Cardiac muscle cell (in vitro differentiated cells and primary cell): ENCODE measurements around the gene MAST1. TPM values are rescaled to one million over a fixed set of nuclear protein-coding genes. Genes with fewer than 3 reads are reported as not detected.
"Not testable (repeated sequence)": the region's sequence is repeated elsewhere in the genome, so short reads cannot be mapped to it uniquely, and the experiment has no call there.

Source experiments
- DNase-seq, 2 donors: peaks; one replicate each; pipeline versions ENCODE4 v3.0.0 to v3.0.0-alpha.2; 2010 to 2017; ENCODE audit warnings: low read depth in 1 of 2, low spot score in 1 of 2
- H3K27ac ChIP-seq: fragments of 200-600 bp; sonication (generic); 2 replicates; pipeline ENCODE4 v1.5.1; 2016
- H3K27me3 ChIP-seq: fragments of 200-600 bp; sonication (generic); 2 replicates; pipeline ENCODE4 v1.6.0; 2016; ENCODE audit warnings: control low read depth
- H3K36me3 ChIP-seq: fragments of 200-600 bp; sonication (generic); 2 replicates; pipeline ENCODE4 v1.5.1; 2016; ENCODE audit warnings: control low read depth
- H3K4me1 ChIP-seq: fragments of 200-600 bp; sonication (generic); 2 replicates; pipeline ENCODE4 v1.8.1; 2017; ENCODE audit warnings: low read depth, mild to moderate bottlenecking, mixed run types
- H3K4me3 ChIP-seq: fragments of 200-600 bp; sonication (generic); 2 replicates; pipeline ENCODE4 v1.5.1; 2016; ENCODE audit warnings: mild to moderate bottlenecking
- H3K9me3 ChIP-seq: fragments of 200-600 bp; sonication (generic); 2 replicates; pipeline ENCODE4 v1.5.1; 2017; ENCODE audit warnings: low read depth, mild to moderate bottlenecking, control low read depth
- CTCF ChIP-seq: IDR thresholded peaks from 2 replicates; pipeline ENCODE4 v1.5.1; 2012; ENCODE audit warnings: low read depth, mild to moderate bottlenecking, low read length
- polyA plus RNA-seq: library from polyadenylated mRNA; unstranded; fragments of >200 nt; fragmentation: Nextera tagmentation; extraction: Ambion mirVana; gene quantifications from 2 replicates; pipeline ENCODE4 v1.2.1, GENCODE V29; 2016
- total RNA-seq: library from RNA; depleted of rRNA; stranded (reverse); fragments of >200 nt; gene quantifications from 2 replicates; pipeline ENCODE4 v1.2.3, GENCODE V29; 2016

Gene MAST1
- total and polyA plus RNA-seq, 2 experiments from 2014 or later, result 3.9 to 7.9 TPM

GRCh38 chr19:12841094-12841493, 2.8 kb downstream of the MAST1 start:
- no peaks in the 10 kb centered on the region for H3K9me3 ChIP-seq
- H3K4me3 ChIP-seq, result peak overlapping the region; percentile 23
- TF ChIP-seq CTCF, result no peak
- no peak overlapping the region for H3K27ac ChIP-seq
- DNase-seq, result peak; percentile 52 to 92
- peaks cover 15% of the 10 kb centered on the region for H3K27me3 ChIP-seq
- no peaks in the 10 kb centered on the region for H3K4me1 ChIP-seq
- H3K36me3 ChIP-seq, result no peaks in the 10 kb centered on the region

DNA sequence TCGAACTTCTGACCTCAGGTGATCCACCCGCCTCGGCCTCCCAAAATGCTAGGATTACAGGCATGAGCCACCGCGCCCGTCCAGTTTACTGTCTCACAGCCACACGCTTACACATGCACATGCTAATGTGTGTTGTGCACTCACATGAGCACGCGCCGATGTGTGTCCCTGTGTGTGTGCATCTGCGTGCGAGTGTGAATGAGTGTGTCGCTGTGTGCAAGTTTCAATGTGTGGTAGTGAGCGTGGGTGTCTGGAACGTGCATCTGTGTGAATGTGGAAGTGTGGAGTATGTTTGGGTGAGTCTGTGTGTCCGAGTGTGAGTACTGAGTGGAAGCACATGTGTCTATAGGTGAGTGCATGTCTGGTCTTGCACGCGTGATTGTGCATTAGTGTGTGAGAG, 4.2 kb downstream of the MAST1 start:
- DNase-seq, result no peak
- no peak for TF ChIP-seq CTCF
- H3K36me3 ChIP-seq, result no peaks in the 10 kb centered on the region
- peaks cover 11% of the 10 kb centered on the region for H3K27me3 ChIP-seq
- no peaks in the 10 kb centered on the region for H3K4me1 ChIP-seq
- H3K9me3 ChIP-seq, result no peaks in the 10 kb centered on the region
- H3K27ac ChIP-seq, result no peak overlapping the region
- H3K4me3 ChIP-seq, result no peak overlapping the region

DNA sequence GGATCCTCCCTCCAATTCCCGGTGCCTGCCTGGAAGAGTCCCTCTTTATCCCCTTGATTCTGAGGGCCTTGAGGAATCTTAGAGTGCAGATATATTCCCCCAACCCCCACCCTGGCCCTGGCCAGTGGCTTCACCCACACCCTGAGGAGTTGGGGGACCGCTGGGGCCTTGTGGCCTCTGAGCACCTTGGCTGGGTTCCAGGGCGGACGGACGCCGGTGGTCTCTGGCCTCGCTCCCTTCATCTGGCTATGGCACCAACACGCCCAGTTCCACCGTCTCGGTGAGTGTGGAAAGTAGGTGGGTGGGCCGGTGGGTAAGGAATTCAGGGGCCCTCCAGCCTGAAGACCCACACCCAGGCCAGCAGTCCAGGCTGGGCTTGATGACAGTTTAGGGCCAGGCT, 5.0 kb downstream of the MAST1 start:
- no peak for DNase-seq
- Histone ChIP-seq H3K27me3 (peaks cover 11% of the 10 kb centered on the region), H3K4me3 (no peak overlapping the region), H3K27ac (no peak overlapping the region), H3K9me3 (no peaks in the 10 kb centered on the region), H3K4me1 (no peaks in the 10 kb centered on the region), H3K36me3 (no peaks in the 10 kb centered on the region)
- no peak for TF ChIP-seq CTCF

- no peaks in the 10 kb centered on the region for H3K9me3 ChIP-seq
- H3K27me3 ChIP-seq, result peaks cover 3% of the 10 kb centered on the region
- no peak for TF ChIP-seq CTCF
- no peaks in the 10 kb centered on the region for H3K4me1 ChIP-seq
- no peaks in the 10 kb centered on the region for H3K36me3 ChIP-seq
- DNase-seq, result no peak
- no peak overlapping the region for H3K4me3 ChIP-seq
- no peak overlapping the region for H3K27ac ChIP-seq
Observed at GRCh38 chr19:12843999-12844732, 5.9 kb downstream of the MAST1 start.

DNA sequence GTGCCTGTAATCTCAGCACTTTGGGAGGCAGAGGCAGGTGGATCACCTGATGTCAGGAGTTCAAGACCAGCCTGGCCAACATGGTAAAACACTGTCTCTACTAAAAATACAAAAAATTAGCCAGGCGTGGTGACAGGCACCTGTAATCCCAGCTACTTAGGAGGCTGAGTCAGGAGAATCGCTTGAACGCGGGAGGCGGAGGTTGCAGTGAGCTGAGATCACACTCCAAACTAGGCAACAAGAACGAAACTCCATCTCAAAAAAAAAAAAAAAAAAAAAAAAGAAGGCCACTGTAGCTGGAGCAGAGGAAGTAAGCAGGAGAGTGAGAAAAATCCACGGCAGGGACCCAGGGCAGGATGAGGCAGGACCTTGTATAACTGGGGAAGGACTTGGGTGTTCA, 8.3 kb downstream of the MAST1 start:
- H3K4me3 ChIP-seq, DNase-seq, H3K9me3 ChIP-seq, H3K4me1 ChIP-seq, H3K27ac ChIP-seq, H3K27me3 ChIP-seq, H3K36me3 ChIP-seq: not testable (repeated sequence)

- no peaks in the 10 kb centered on the region for H3K27me3 ChIP-seq
- H3K4me1 ChIP-seq, result no peaks in the 10 kb centered on the region
- H3K27ac ChIP-seq, result no peak overlapping the region
- DNase-seq, result peak; percentile 83 to 86
- TF ChIP-seq CTCF, result peak; percentile 98
- H3K4me3 ChIP-seq, result no peak overlapping the region
- H3K36me3 ChIP-seq, result no peaks in the 10 kb centered on the region
- no peaks in the 10 kb centered on the region for H3K9me3 ChIP-seq
Observed at GRCh38 chr19:12847159-12848139, 9.1 kb downstream of the MAST1 start.
